ENCODE data around the gene CHRNA7. TPM values are rescaled to one million over a fixed set of nuclear protein-coding genes. Genes with fewer than 3 reads are reported as not detected.

Gene CHRNA7
- total RNA-seq, 1 experiment from 2014 or later: 4.4 TPM

DNA sequence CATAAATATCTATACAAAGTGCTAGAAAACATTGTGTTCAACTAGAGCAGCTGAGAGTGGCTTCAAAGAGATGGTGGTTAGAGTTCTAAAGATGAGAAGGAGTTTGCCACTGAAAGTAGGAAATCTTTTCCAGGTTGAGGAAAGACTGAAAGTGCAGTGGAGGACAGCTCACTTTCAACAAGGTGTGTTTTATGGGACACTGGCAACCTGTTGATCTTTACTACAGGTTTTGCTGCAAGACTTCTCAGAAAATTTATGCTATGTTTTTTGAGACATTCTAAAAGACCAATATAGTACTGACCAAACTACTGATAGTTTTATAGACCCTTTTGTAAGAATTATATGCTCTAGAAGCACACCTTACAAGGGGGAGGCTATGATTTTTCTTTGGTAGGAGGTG, 3.8 kb downstream of the CHRNA7 start:
- Histone ChIP-seq H3K27ac (ENCODE audit: insufficient read length, low read depth, low read length) (no peak overlapping the region), H4K5ac (ENCODE audit: insufficient read length, low read depth, low read length) (no peak overlapping the region), H2BK15ac (ENCODE audit: low read depth, low read length) (no peak overlapping the region), H2AFZ (ENCODE audit: low read length) (no peak overlapping the region), H4K91ac (ENCODE audit: insufficient read length, low read depth, low read length) (no peak overlapping the region), H3K9me3 (ENCODE audit: control insufficient read depth, low read depth, low read length) (no peaks in the 10 kb centered on the region), H3K14ac (ENCODE audit: insufficient read depth, low read length) (no peak overlapping the region), H3K23me2 (ENCODE audit: insufficient read length, low read depth, low read length, poor library complexity, severe bottlenecking) (peaks cover 10% of the 10 kb centered on the region), H3K23ac (ENCODE audit: insufficient read length, low read depth, low read length) (no peak overlapping the region), H2BK5ac (ENCODE audit: insufficient read length, low read length) (no peak overlapping the region), H2BK12ac (ENCODE audit: insufficient read length, low read depth, low read length) (no peak overlapping the region), H3K27me3 (ENCODE audit: insufficient read depth, low read length) (no peaks in the 10 kb centered on the region; the same call in 1 of the 2 replicates), H3K4me2 (ENCODE audit: insufficient read depth, insufficient read length, low read length) (no peak overlapping the region), H3K56ac (ENCODE audit: insufficient read length, low read depth, low read length) (no peak overlapping the region), H3K4me1 (ENCODE audit: insufficient read depth, low read length) (no peaks in the 10 kb centered on the region; the same call in 1 of the 2 replicates), H3K4ac (ENCODE audit: low read depth, low read length) (no peak overlapping the region), H3K9ac (ENCODE audit: extremely low read depth, insufficient read length, low read length) (no peak overlapping the region), H3T11ph (ENCODE audit: low read length) (no peak overlapping the region), H4K20me1 (ENCODE audit: control insufficient read depth, insufficient read depth, insufficient read length) (no peaks in the 10 kb centered on the region), H2BK20ac (ENCODE audit: low read depth, low read length, poor library complexity, severe bottlenecking) (no peak overlapping the region), H3K79me2 (ENCODE audit: insufficient read depth, low read length) (no peaks in the 10 kb centered on the region), H4K8ac (replicated peaks; ENCODE audit: insufficient read length, low read depth, low read length) (no peak overlapping the region), H3K18ac (ENCODE audit: insufficient read length, low read depth, low read length) (no peak overlapping the region), H2BK120ac (ENCODE audit: low read depth, low read length, poor library complexity, severe bottlenecking) (no peak overlapping the region), H2AK5ac (ENCODE audit: insufficient read length, low read length) (no peak overlapping the region), H3K79me1 (ENCODE audit: insufficient read depth, low read depth, low read length, poor library complexity, severe bottlenecking) (no peaks in the 10 kb centered on the region)
- H3K4me1 Mint-ChIP-seq: peaks cover 14 to 15% of the 10 kb centered on the region in 2 experiments
- H3K4me3 Mint-ChIP-seq: no peak overlapping the region
- no peak for TF ChIP-seq CTCF (conservative IDR thresholded peaks at IDR 0.05)
- H3K27me3 Mint-ChIP-seq (ENCODE audit: low read depth): peaks cover 26% of the 10 kb centered on the region
- H3K9me3 Mint-ChIP-seq: no peaks in the 10 kb centered on the region
- H3K36me3 Mint-ChIP-seq (ENCODE audit: insufficient read depth in 1 of 3, low read depth in 3 of 3): 0 out of 7 replicates have a peak, but pooled peaks cover 0 to 6% (median 0%) of the 10 kb centered on the region in 3 experiments
- no peak for DNase-seq
- no peak overlapping the region for H3K27ac Mint-ChIP-seq
